WTC11 (cell line): Measurements from ENCODE around the gene TBPL2. TPM values are rescaled to one million over a fixed set of nuclear protein-coding genes. Genes with fewer than 3 reads are reported as not detected.

Experiments used
- ATAC-seq: fragments of 200-7000 bp; cut with Tn5 transposase; 2 replicates; pipeline ENCODE4 v1.10.0; 2021; ENCODE audit warnings: mild to moderate bottlenecking, moderate library complexity
- Bru-seq: library from RNA; stranded (reverse); fragments of 400-500 nt; gene quantifications from one replicate; lab custom pipeline; 2021; lab: Mats Ljungman, UMichigan
- CTCF ChIA-PET: fragments of 300-600 bp; sonication (Branson Sonifier 250); formaldehyde crosslinking; loops from one replicate; lab custom pipeline; 2021; ENCODE audit warnings: antibody characterized with exemption; lab: Charles Lee
- POLR2A ChIA-PET: fragments of 350-600 bp; sonication (Branson Sonifier 250); formaldehyde crosslinking; loops from one replicate; lab custom pipeline; 2021; ENCODE audit warnings: antibody characterized with exemption; lab: Charles Lee
- DNase-seq: peaks from one replicate; pipeline ENCODE4 v3.0.0; 2021; ENCODE audit warnings: low spot score
- H3K27ac Mint-ChIP-seq: 2 replicates; pipeline ENCODE4 v1.8.0; 2021; ENCODE audit warnings: mixed read lengths
- H3K27me3 Mint-ChIP-seq: 2 replicates; pipeline ENCODE4 v1.8.0; 2021; ENCODE audit warnings: low read depth, mild to moderate bottlenecking, moderate library complexity, mixed read lengths
- H3K36me3 Mint-ChIP-seq: 2 replicates; pipeline ENCODE4 v1.8.0; 2021; ENCODE audit warnings: mixed read lengths
- H3K4me1 Mint-ChIP-seq: 2 replicates; pipeline ENCODE4 v1.8.0; 2022; ENCODE audit warnings: mixed read lengths
- H3K4me3 Mint-ChIP-seq: 2 replicates; pipeline ENCODE4 v1.8.0; 2021; ENCODE audit warnings: mild to moderate bottlenecking, moderate library complexity, mixed read lengths
- H3K9me3 Mint-ChIP-seq: 2 replicates; pipeline ENCODE4 v1.8.0; 2021; ENCODE audit warnings: mixed read lengths
- AR ChIP-seq: fragments of 250-450 bp; sonication (Bioruptor Pico); IDR thresholded peaks from 2 replicates; pipeline ENCODE4 v1.9.0; 2021; ENCODE audit warnings: mild to moderate bottlenecking
- ATF2 ChIP-seq: sonication (generic); formaldehyde crosslinking; IDR thresholded peaks from 2 replicates; pipeline ENCODE4 v1.8.1; 2022; ENCODE audit warnings: low read depth, missing genetic modification reagents, borderline replicate concordance
- CREB1 ChIP-seq: sonication (generic); formaldehyde crosslinking; IDR thresholded peaks from 2 replicates; pipeline ENCODE4 v1.8.0; 2023; ENCODE audit warnings: mild to moderate bottlenecking, missing genetic modification reagents
- CREM ChIP-seq: sonication (generic); formaldehyde crosslinking; IDR thresholded peaks from 2 replicates; pipeline ENCODE4 v1.8.1; 2022; ENCODE audit warnings: mild to moderate bottlenecking, missing genetic modification reagents, moderate library complexity
- ELF4 ChIP-seq: sonication (generic); formaldehyde crosslinking; IDR thresholded peaks from 2 replicates; pipeline ENCODE4 v1.8.1; 2022; ENCODE audit warnings: low read depth, mild to moderate bottlenecking, moderate library complexity, missing genetic modification reagents
- ETV6 ChIP-seq: sonication (generic); formaldehyde crosslinking; IDR thresholded peaks from 2 replicates; pipeline ENCODE4 v1.8.1; 2022; ENCODE audit warnings: mild to moderate bottlenecking, missing genetic modification reagents
- GTF2I ChIP-seq: fragments of 250-450 bp; sonication (Bioruptor Pico); conservative IDR thresholded peaks from 2 replicates; pipeline ENCODE4 v1.4.0; 2021; ENCODE audit warnings: mild to moderate bottlenecking
- JUN ChIP-seq: sonication (generic); formaldehyde crosslinking; IDR thresholded peaks from 2 replicates; pipeline ENCODE4 v1.8.0; 2023; ENCODE audit warnings: mild to moderate bottlenecking, missing genetic modification reagents
- MYBL2 ChIP-seq: sonication (generic); formaldehyde crosslinking; IDR thresholded peaks from 2 replicates; pipeline ENCODE4 v1.8.1; 2023; ENCODE audit warnings: mild to moderate bottlenecking, moderate library complexity, missing genetic modification reagents
- NR1H2 ChIP-seq: sonication (generic); formaldehyde crosslinking; IDR thresholded peaks from 2 replicates; pipeline ENCODE4 v1.9.0; 2021; ENCODE audit warnings: mild to moderate bottlenecking, moderate library complexity, missing genetic modification reagents
- NR3C1 ChIP-seq: sonication (generic); formaldehyde crosslinking; conservative IDR thresholded peaks from 2 replicates; pipeline ENCODE4 v1.8.1; 2023; ENCODE audit warnings: low read depth, mild to moderate bottlenecking, missing genetic modification reagents
- OVOL2 ChIP-seq: fragments of 250-450 bp; sonication (Bioruptor Pico); IDR thresholded peaks from 2 replicates; pipeline ENCODE4 v1.9.0; 2021; ENCODE audit warnings: mild to moderate bottlenecking, borderline replicate concordance
- RORB ChIP-seq: fragments of 250-450 bp; sonication (Bioruptor Pico); IDR thresholded peaks from 2 replicates; pipeline ENCODE4 v1.9.0; 2021; ENCODE audit warnings: mild to moderate bottlenecking
- SMAD3 ChIP-seq: sonication (generic); formaldehyde crosslinking; IDR thresholded peaks from 2 replicates; pipeline ENCODE4 v1.8.0; 2022; ENCODE audit warnings: missing genetic modification reagents, mild to moderate bottlenecking, borderline replicate concordance
- SOX15 ChIP-seq: fragments of 250-450 bp; sonication (Bioruptor Pico); IDR thresholded peaks from 2 replicates; pipeline ENCODE4 v1.9.0; 2021; ENCODE audit warnings: mild to moderate bottlenecking
- SP1 ChIP-seq: sonication (generic); formaldehyde crosslinking; conservative IDR thresholded peaks from 2 replicates; pipeline ENCODE4 v1.8.1; 2022; ENCODE audit warnings: missing genetic modification reagents
- TCF7 ChIP-seq: sonication (generic); formaldehyde crosslinking; IDR thresholded peaks from 2 replicates; pipeline ENCODE4 v1.8.0; 2022; ENCODE audit warnings: mild to moderate bottlenecking, low read depth, missing genetic modification reagents, moderate library complexity
- ZBTB21 ChIP-seq: sonication (generic); formaldehyde crosslinking; IDR thresholded peaks from 2 replicates; pipeline ENCODE4 v1.8.1; 2023; ENCODE audit warnings: mild to moderate bottlenecking, missing genetic modification reagents, borderline replicate concordance
- ZNF121 ChIP-seq: sonication (generic); formaldehyde crosslinking; IDR thresholded peaks from 2 replicates; pipeline ENCODE4 v1.8.0; 2023; ENCODE audit warnings: missing genetic modification reagents
- ZNF138 ChIP-seq: sonication (generic); formaldehyde crosslinking; conservative IDR thresholded peaks from 2 replicates; pipeline ENCODE4 v1.8.1; 2022; ENCODE audit warnings: mild to moderate bottlenecking, moderate library complexity, missing genetic modification reagents
- ZNF232 ChIP-seq: sonication (generic); formaldehyde crosslinking; IDR thresholded peaks from 2 replicates; pipeline ENCODE4 v1.8.0; 2022; ENCODE audit warnings: mild to moderate bottlenecking, missing genetic modification reagents
- ZNF396 ChIP-seq: fragments of 250-450 bp; sonication (Bioruptor Pico); IDR thresholded peaks from 2 replicates; pipeline ENCODE4 v1.8.0; 2021; ENCODE audit warnings: mild to moderate bottlenecking, moderate library complexity, borderline replicate concordance
- ZNF416 ChIP-seq: fragments of 250-450 bp; sonication (Bioruptor Pico); IDR thresholded peaks from 2 replicates; pipeline ENCODE4 v1.9.0; 2021; ENCODE audit warnings: mild to moderate bottlenecking, inconsistent platforms
- ZSCAN18 ChIP-seq: fragments of 250-450 bp; sonication (Bioruptor Pico); IDR thresholded peaks from 2 replicates; pipeline ENCODE4 v2.1.2; 2022; ENCODE audit warnings: mild to moderate bottlenecking, moderate library complexity
- long read RNA-seq, 3 experiments: library from RNA in 1 of 3; library from capped mRNA in 1 of 3; library from polyadenylated mRNA in 1 of 3; unstranded in 2 of 3; stranded (forward) in 1 of 3; transcript quantifications; one replicate each; pipeline ENCODE4 v2.0.0, GENCODE V29; 2021
- total RNA-seq: library from RNA; stranded (reverse); gene quantifications from 3 replicates; pipeline ENCODE4 v1.2.3, GENCODE V29; 2021
- TF ChIP-seq, protein P1 (sequence below): fragments of 250-450 bp; sonication (Bioruptor Pico); IDR thresholded peaks from 2 replicates; pipeline ENCODE4 v1.9.0; 2021; ENCODE audit warnings: moderate library complexity, mild to moderate bottlenecking, inconsistent platforms, borderline replicate concordance
- TF ChIP-seq, protein P2 (sequence below): sonication (generic); formaldehyde crosslinking; IDR thresholded peaks from 2 replicates; pipeline ENCODE4 v1.8.1; 2023; ENCODE audit warnings: mild to moderate bottlenecking, moderate library complexity, missing genetic modification reagents
- TF ChIP-seq, protein P3 (sequence below): sonication (generic); formaldehyde crosslinking; IDR thresholded peaks from 2 replicates; pipeline ENCODE4 v1.8.0; 2023; ENCODE audit warnings: missing genetic modification reagents, mild to moderate bottlenecking, borderline replicate concordance

TBPL2 gene
- total RNA-seq, result not detected in 3 replicates
- Bru-seq, nascent RNA, result percentile 5 among the genes with signal in this experiment
- long read RNA-seq, experiment 1, result 0 reads
- long read RNA-seq, experiment 2, result 0 reads
- long read RNA-seq, experiment 3, result 0 reads

- Mint-ChIP-seq H3K27me3 (no peaks in the 10 kb centered on the region), H3K27ac (no peak within 1 kb of the TSS), H3K9me3 (peaks cover 7% of the 10 kb centered on the region), H3K4me1 (peaks cover 4% of the 10 kb centered on the region), H3K4me3 (peak within 1 kb of the TSS; percentile 52), H3K36me3 (no peaks in the 10 kb centered on the region)
- ChIA-PET CTCF (interaction anchor here (0.6 to 2.2 kb wide), 33 partner anchors 8 to 1051 kb away, joined by 3 to 10 read pairs (median 3); partner anchors contain the start of gene MAPK1IP1L), POLR2A (interaction anchor here (0.6 to 1.0 kb wide), 4 partner anchors 27 to 890 kb away, joined by 3 to 4 read pairs (median 3); no protein-coding TSS in a partner anchor)
- ATAC-seq, result peak; percentile 94
- DNase-seq, result peak; percentile 84
- TF ChIP-seq ETV6 (CRISPR knock-in tag), result no peak
- TF ChIP-seq JUN, result no peak
- peak; percentile 41; the same call in 1 of the 2 replicates for TF ChIP-seq SP1 (CRISPR knock-in tag)
- no peak for TF ChIP-seq MYBL2 (CRISPR knock-in tag)
- TF ChIP-seq, protein P1, sequence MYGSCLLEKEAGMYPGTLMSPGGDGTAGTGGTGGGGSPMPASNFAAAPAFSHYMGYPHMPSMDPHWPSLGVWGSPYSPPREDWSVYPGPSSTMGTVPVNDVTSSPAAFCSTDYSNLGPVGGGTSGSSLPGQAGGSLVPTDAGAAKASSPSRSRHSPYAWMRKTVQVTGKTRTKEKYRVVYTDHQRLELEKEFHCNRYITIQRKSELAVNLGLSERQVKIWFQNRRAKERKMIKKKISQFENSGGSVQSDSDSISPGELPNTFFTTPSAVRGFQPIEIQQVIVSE (CRISPR knock-in tag), result no peak
- TF ChIP-seq ZBTB21, result peak; percentile 53; the same call in 1 of the 2 replicates
- no peak for TF ChIP-seq CREM
- TF ChIP-seq ELF4, result no peak
- no peak for TF ChIP-seq ZSCAN18
- no peak for TF ChIP-seq GTF2I (CRISPR knock-in tag)
- peak; percentile 43 for TF ChIP-seq ZNF121 (CRISPR knock-in tag)
- no peak for TF ChIP-seq CREB1 (CRISPR knock-in tag)
- TF ChIP-seq SMAD3, result no peak
- TF ChIP-seq OVOL2 (CRISPR knock-in tag), result no peak
- TF ChIP-seq NR3C1 (CRISPR knock-in tag), result no peak
- TF ChIP-seq TCF7 (CRISPR knock-in tag), result no peak
- TF ChIP-seq ATF2, result no peak
- TF ChIP-seq AR (CRISPR knock-in tag), result no peak
- no peak for TF ChIP-seq RORB
- TF ChIP-seq NR1H2 (CRISPR knock-in tag), result no peak
- no peak for TF ChIP-seq ZNF232 (CRISPR knock-in tag)
- TF ChIP-seq ZNF416 (CRISPR knock-in tag), result no peak
- TF ChIP-seq, protein P2, sequence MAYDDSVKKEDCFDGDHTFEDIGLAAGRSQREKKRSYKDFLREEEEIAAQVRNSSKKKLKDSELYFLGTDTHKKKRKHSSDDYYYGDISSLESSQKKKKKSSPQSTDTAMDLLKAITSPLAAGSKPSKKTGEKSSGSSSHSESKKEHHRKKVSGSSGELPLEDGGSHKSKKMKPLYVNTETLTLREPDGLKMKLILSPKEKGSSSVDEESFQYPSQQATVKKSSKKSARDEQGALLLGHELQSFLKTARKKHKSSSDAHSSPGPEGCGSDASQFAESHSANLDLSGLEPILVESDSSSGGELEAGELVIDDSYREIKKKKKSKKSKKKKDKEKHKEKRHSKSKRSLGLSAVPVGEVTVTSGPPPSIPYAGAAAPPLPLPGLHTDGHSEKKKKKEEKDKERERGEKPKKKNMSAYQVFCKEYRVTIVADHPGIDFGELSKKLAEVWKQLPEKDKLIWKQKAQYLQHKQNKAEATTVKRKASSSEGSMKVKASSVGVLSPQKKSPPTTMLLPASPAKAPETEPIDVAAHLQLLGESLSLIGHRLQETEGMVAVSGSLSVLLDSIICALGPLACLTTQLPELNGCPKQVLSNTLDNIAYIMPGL (CRISPR knock-in tag), result peak; percentile 98
- TF ChIP-seq, protein P3, sequence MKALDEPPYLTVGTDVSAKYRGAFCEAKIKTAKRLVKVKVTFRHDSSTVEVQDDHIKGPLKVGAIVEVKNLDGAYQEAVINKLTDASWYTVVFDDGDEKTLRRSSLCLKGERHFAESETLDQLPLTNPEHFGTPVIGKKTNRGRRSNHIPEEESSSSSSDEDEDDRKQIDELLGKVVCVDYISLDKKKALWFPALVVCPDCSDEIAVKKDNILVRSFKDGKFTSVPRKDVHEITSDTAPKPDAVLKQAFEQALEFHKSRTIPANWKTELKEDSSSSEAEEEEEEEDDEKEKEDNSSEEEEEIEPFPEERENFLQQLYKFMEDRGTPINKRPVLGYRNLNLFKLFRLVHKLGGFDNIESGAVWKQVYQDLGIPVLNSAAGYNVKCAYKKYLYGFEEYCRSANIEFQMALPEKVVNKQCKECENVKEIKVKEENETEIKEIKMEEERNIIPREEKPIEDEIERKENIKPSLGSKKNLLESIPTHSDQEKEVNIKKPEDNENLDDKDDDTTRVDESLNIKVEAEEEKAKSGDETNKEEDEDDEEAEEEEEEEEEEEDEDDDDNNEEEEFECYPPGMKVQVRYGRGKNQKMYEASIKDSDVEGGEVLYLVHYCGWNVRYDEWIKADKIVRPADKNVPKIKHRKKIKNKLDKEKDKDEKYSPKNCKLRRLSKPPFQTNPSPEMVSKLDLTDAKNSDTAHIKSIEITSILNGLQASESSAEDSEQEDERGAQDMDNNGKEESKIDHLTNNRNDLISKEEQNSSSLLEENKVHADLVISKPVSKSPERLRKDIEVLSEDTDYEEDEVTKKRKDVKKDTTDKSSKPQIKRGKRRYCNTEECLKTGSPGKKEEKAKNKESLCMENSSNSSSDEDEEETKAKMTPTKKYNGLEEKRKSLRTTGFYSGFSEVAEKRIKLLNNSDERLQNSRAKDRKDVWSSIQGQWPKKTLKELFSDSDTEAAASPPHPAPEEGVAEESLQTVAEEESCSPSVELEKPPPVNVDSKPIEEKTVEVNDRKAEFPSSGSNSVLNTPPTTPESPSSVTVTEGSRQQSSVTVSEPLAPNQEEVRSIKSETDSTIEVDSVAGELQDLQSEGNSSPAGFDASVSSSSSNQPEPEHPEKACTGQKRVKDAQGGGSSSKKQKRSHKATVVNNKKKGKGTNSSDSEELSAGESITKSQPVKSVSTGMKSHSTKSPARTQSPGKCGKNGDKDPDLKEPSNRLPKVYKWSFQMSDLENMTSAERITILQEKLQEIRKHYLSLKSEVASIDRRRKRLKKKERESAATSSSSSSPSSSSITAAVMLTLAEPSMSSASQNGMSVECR, result no peak
- no peak for TF ChIP-seq ZNF396 (CRISPR knock-in tag)
- no peak for TF ChIP-seq SOX15 (CRISPR knock-in tag)
- TF ChIP-seq ZNF138 (CRISPR knock-in tag), result 0 out of 2 replicates have a peak, but pooled peaks have one; percentile 37
Observed at GRCh38 chr14:55440385-55440784, at the start of gene TBPL2. Gene TBPL2 (minus strand): TSS chr14:55440616. CDS start chr14:55440449, 167 bp downstream.
